PC-3 (cell line): ENCODE results near the gene NAA10. TPM values are rescaled to one million over a fixed set of nuclear protein-coding genes. Genes with fewer than 3 reads are reported as not detected.

Experiments
- ATAC-seq: fragments of 200-7000 bp; cut with Tn5 transposase; 2 replicates; pipeline ENCODE4 v1.9.1; 2020; ENCODE audit warnings: mild to moderate bottlenecking, moderate library complexity
- BruUV-seq: library from RNA; stranded (reverse); fragments of 400-500 nt; replicated peaks from 2 replicates; lab custom pipeline; 2021; lab: Mats Ljungman, UMichigan
- CTCF ChIA-PET: fragments of 300-600 bp; sonication (Branson Sonifier 250); formaldehyde crosslinking; loops from one replicate; lab custom pipeline; 2022; ENCODE audit warnings: antibody characterized with exemption; lab: Charles Lee
- POLR2A ChIA-PET: fragments of 300-600 bp; sonication (Branson Sonifier 250); formaldehyde crosslinking; loops from one replicate; lab custom pipeline; 2022; ENCODE audit warnings: antibody characterized with exemption; ENCODE audit not compliant: unreplicated experiment; lab: Charles Lee
- DNase-seq: peaks from one replicate; pipeline ENCODE4 v3.0.0-alpha.2; 2015
- H2AFZ ChIP-seq: fragments of 300-600 bp; sonication (generic); 2 replicates; pipeline ENCODE4 v1.6.0; 2016; ENCODE audit warnings: antibody characterized with exemption, low read length
- H3F3A ChIP-seq: fragments of 300-600 bp; sonication (generic); one replicate; pipeline ENCODE4 v1.6.0; 2017; ENCODE audit warnings: antibody characterized with exemption, low read length, control low read depth, mild to moderate bottlenecking; ENCODE audit not compliant: unreplicated experiment
- H3K27ac ChIP-seq: fragments of 300-600 bp; sonication (generic); 2 replicates; pipeline ENCODE4 v1.5.1; 2016; ENCODE audit warnings: mild to moderate bottlenecking, low read length
- H3K27me3 ChIP-seq: fragments of 300-600 bp; sonication (generic); 2 replicates; pipeline ENCODE4 v1.6.1; 2016; ENCODE audit warnings: low read length, mixed read lengths
- H3K36me3 ChIP-seq: fragments of 300-600 bp; sonication (generic); 2 replicates; pipeline ENCODE4 v1.6.1; 2016; ENCODE audit warnings: low read depth, mixed run types, low read length, mixed read lengths
- H3K4me1 ChIP-seq: fragments of 300-600 bp; sonication (generic); 2 replicates; pipeline ENCODE4 v1.5.1; 2016; ENCODE audit warnings: low read length; ENCODE audit not compliant: insufficient read depth
- H3K4me2 ChIP-seq: fragments of 300-600 bp; sonication (generic); 2 replicates; pipeline ENCODE4 v1.6.0; 2016; ENCODE audit warnings: low read length
- H3K4me3 ChIP-seq: fragments of 300-600 bp; sonication (generic); 2 replicates; pipeline ENCODE4 v1.5.1; 2016; ENCODE audit warnings: mild to moderate bottlenecking, low read length, mixed read lengths
- H3K79me2 ChIP-seq: fragments of 300-600 bp; sonication (generic); 2 replicates; pipeline ENCODE4 v1.6.1; 2017; ENCODE audit warnings: low read length, mixed read lengths
- H3K9ac ChIP-seq: fragments of 300-600 bp; sonication (generic); 2 replicates; pipeline ENCODE4 v1.6.0; 2016; ENCODE audit warnings: mild to moderate bottlenecking, low read length
- H3K9me2 ChIP-seq: fragments of 300-600 bp; sonication (generic); replicated peaks from 2 replicates; pipeline ENCODE4 v1.6.1; 2016; ENCODE audit warnings: mixed run types, low read length, mixed read lengths
- H3K9me3 ChIP-seq: fragments of 300-600 bp; sonication (generic); 2 replicates; pipeline ENCODE4 v1.6.1; 2016; ENCODE audit warnings: low read length, mixed read lengths
- H4K20me1 ChIP-seq: fragments of 300-600 bp; sonication (generic); 2 replicates; pipeline ENCODE4 v1.6.1; 2016; ENCODE audit warnings: low read length, mixed read lengths
- EZH2 ChIP-seq: fragments of 300-600 bp; sonication (generic); IDR thresholded peaks from one replicate; pipeline ENCODE4 v1.6.1; 2017; ENCODE audit warnings: antibody characterized with exemption, mild to moderate bottlenecking, low read length; ENCODE audit not compliant: unreplicated experiment
- EZH2phosphoT487 ChIP-seq: fragments of 300-600 bp; sonication (generic); IDR thresholded peaks from 2 replicates; pipeline ENCODE4 v1.6.1; 2018; ENCODE audit warnings: mild to moderate bottlenecking, antibody characterized with exemption, low read length, borderline replicate concordance
- intact Hi-C: fragments of 100-400 bp; cut with micrococcal nuclease; formaldehyde crosslinking; loops from 2 replicates; pipeline ENCODE4 v1.9.0; 2023
- total RNA-seq: library from RNA; depleted of rRNA; stranded (reverse); fragments of >200 nt; gene quantifications from 2 replicates; pipeline ENCODE4 v1.2.3, GENCODE V29; 2014
- TF ChIP-seq, protein P1 (sequence below): fragments of 300-600 bp; sonication (generic); conservative IDR thresholded peaks from 2 replicates; pipeline ENCODE4 v1.5.1; 2017; ENCODE audit warnings: antibody characterized with exemption, low read depth, mild to moderate bottlenecking, low read length

The NAA10 gene
- total RNA-seq, 1 experiment from 2014 or later: 172 TPM

DNA sequence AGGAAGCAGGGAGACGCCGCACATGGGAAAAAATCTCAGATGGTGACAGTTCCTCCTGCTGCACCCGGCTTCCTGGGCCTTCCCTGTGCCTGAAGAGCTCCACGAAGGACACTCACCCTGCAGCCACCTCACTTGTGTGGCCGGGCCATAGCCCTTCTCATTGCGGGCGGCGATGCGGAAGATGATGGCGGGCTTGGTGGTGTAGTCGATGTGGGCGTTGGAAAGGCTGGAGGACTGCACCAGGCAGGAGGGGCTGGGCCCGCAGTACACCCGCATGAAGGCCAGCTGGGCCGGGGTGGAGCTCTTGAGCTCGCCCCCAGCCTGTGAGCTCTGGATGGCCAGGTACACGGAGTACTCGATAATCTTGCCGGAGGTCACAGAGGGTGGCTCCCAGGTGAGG, 15.3 kb upstream of the NAA10 start:
- H3K9ac ChIP-seq: no peak overlapping the region
- H3K9me3 ChIP-seq: no peaks in the 10 kb centered on the region
- ChIA-PET POLR2A (no interaction called here), CTCF (no interaction called here)
- H3K27ac ChIP-seq: no peak overlapping the region
- BruUV-seq: no TSS peak
- TF ChIP-seq EZH2: no peak
- TF ChIP-seq, protein P1, sequence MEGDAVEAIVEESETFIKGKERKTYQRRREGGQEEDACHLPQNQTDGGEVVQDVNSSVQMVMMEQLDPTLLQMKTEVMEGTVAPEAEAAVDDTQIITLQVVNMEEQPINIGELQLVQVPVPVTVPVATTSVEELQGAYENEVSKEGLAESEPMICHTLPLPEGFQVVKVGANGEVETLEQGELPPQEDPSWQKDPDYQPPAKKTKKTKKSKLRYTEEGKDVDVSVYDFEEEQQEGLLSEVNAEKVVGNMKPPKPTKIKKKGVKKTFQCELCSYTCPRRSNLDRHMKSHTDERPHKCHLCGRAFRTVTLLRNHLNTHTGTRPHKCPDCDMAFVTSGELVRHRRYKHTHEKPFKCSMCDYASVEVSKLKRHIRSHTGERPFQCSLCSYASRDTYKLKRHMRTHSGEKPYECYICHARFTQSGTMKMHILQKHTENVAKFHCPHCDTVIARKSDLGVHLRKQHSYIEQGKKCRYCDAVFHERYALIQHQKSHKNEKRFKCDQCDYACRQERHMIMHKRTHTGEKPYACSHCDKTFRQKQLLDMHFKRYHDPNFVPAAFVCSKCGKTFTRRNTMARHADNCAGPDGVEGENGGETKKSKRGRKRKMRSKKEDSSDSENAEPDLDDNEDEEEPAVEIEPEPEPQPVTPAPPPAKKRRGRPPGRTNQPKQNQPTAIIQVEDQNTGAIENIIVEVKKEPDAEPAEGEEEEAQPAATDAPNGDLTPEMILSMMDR: no peak
- TF ChIP-seq EZH2phosphoT487: no peak
- H3K4me1 ChIP-seq: no peaks in the 10 kb centered on the region
- no peaks in the 10 kb centered on the region for H4K20me1 ChIP-seq
- ATAC-seq: no peak
- peaks cover 28% of the 10 kb centered on the region for H3K36me3 ChIP-seq
- no peaks in the 10 kb centered on the region for H3K79me2 ChIP-seq
- DNase-seq: no peak
- no peak overlapping the region for H3K4me3 ChIP-seq
- H3K27me3 ChIP-seq: no peaks in the 10 kb centered on the region
- no peaks in the 10 kb centered on the region for H3K9me2 ChIP-seq
- H3K4me2 ChIP-seq: no peak overlapping the region
- H2AFZ ChIP-seq: no peak overlapping the region
- H3F3A ChIP-seq: no peaks in the 10 kb centered on the region
- intact Hi-C loops: no loop called here

DNA sequence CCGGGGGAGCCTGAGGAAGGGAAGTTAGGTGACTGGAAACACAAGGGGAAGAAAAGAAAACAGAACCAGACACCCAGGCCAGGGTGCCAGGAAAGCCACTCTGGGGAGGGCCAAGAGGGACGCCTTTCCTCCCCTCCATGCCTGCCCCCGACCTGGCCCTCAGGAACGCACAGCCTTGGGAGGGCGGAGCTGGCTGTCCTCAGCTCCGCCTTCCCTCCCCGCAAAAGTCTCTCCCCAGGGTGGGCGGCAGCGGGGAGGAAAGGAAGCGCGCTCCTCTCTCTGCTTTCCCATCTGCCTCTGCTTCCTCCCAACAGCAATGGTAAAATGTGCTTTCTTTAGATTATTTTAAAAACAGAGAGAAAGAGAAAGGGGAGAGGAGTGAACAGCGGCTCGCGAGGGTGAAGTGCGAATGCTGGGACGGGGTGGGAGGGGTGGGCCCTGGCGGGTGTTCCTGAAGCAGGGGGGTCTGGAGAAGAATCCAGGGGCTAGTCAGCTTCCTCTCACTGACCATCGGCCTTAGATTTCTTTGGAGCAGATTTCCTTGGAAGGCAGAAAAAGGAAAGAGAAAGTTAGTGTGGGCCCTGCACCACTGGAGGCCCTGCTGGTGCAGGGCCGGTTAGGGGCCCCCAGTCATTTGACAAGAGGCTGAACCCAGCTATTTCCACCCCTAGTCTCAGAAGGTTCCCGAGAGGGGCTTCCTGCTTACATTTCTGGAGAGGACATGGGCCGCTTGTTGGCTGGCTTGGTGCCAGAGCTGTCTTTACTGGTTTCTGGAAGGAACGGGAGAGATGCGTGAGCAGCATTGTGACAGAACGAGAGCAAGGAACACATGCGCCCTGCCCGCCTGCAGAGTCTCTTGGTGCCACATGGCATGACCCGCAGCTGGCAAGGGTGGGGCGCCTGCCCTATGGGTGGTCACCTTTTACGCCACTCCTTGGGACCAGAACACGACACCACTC, 14.3 kb upstream of the NAA10 start:
- ChIA-PET POLR2A (no interaction called here), CTCF (no interaction called here)
- no peaks in the 10 kb centered on the region for H3K9me3 ChIP-seq
- H3K36me3 ChIP-seq: peaks cover 28% of the 10 kb centered on the region
- H3K27ac ChIP-seq: no peak overlapping the region
- TF ChIP-seq EZH2phosphoT487: no peak
- TF ChIP-seq EZH2: no peak
- TF ChIP-seq, protein P1: no peak
- H3K79me2 ChIP-seq: no peaks in the 10 kb centered on the region
- no peaks in the 10 kb centered on the region for H3K27me3 ChIP-seq
- ATAC-seq (no peak), DNase-seq (no peak)
- TSS peak; percentile 36 for BruUV-seq
- H3K4me2 ChIP-seq: no peak overlapping the region
- intact Hi-C loops: no loop called here
- H3K4me1 ChIP-seq: no peaks in the 10 kb centered on the region
- H4K20me1 ChIP-seq: no peaks in the 10 kb centered on the region
- no peaks in the 10 kb centered on the region for H3F3A ChIP-seq
- no peak overlapping the region for H3K4me3 ChIP-seq
- H3K9me2 ChIP-seq: no peaks in the 10 kb centered on the region
- no peak overlapping the region for H3K9ac ChIP-seq
- H2AFZ ChIP-seq: no peak overlapping the region

DNA sequence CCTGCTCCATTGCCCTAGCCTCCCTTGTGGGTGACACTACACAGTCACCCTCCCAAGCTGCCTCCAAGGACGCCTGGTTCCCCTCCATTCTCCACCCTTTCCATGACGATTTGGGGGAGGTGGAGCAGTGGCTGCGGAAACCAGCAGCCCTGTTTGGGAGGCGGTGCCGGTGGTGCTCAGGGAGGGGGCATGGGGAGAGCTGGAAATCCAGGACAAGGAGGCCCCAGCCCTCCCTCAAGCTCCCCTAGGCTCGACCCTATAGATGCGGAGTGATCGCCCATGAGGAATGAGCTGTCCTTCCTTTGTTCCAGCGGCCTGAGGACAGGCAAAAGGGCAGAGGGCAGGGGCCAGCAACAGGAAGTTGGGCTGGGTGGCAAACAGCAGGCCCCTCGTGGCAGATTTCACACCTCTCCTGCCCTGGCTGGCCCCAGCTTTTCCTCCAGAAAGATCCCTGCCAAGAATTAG, 13.2 kb upstream of the NAA10 start:
- no peaks in the 10 kb centered on the region for H3K27me3 ChIP-seq
- H3K9me2 ChIP-seq: no peaks in the 10 kb centered on the region
- H3K9me3 ChIP-seq: no peaks in the 10 kb centered on the region
- H3K36me3 ChIP-seq: peaks cover 21% of the 10 kb centered on the region
- H3K4me1 ChIP-seq: no peaks in the 10 kb centered on the region
- H3K4me3 ChIP-seq: no peak overlapping the region
- DNase-seq: no peak
- BruUV-seq: no TSS peak
- H3K4me2 ChIP-seq: no peak overlapping the region
- H3K27ac ChIP-seq: no peak overlapping the region
- ATAC-seq: no peak
- TF ChIP-seq, protein P1: no peak
- TF ChIP-seq EZH2phosphoT487: no peak
- no peak for TF ChIP-seq EZH2
- H3F3A ChIP-seq: no peaks in the 10 kb centered on the region
- intact Hi-C loops: no loop called here
- no peak overlapping the region for H3K9ac ChIP-seq
- POLR2A ChIA-PET: no interaction called here
- no peaks in the 10 kb centered on the region for H4K20me1 ChIP-seq
- no peak overlapping the region for H2AFZ ChIP-seq
- CTCF ChIA-PET: no interaction called here
- H3K79me2 ChIP-seq: no peaks in the 10 kb centered on the region
